ENCODE measurements around the gene GNG12.

The GNG12 gene

DNA sequence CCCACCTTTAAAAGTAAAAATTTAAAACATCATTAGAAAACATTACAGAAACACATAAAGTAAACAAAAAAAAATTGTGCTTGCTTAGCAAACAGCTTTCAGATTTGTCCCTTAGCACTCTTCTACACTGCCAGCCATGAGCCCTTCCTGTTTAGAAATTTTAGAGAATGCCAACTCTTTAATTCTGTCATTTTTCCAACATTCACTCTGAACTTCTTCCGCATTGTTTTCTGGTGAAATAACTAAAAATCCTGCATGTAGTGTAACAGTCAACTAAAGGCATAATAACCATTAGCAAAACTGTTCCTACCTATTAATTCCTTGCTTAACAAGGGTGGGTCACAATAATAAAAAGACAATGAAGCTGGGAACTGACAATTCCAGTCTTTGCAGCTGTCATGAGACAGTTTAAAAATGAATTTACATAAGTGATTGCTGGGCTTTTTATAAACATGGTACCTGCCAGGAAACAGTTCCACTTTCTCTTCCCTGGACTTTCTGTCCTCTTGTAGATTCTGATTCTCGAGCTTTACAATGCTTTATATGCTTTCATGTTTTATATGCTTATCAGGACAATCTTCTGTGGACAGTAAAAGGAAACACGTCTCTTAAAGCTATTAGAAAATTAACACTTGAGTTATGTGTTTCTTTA lies 19.0 kb downstream of the GNG12 start:
- H3K36me3 Mint-ChIP-seq (ENCODE audit: low read depth): no peaks in the 10 kb centered on the region
- DNase-seq: no peak
- no peaks in the 10 kb centered on the region for H3K4me1 Mint-ChIP-seq (ENCODE audit: low read depth)
- no peak overlapping the region for H3K27ac Mint-ChIP-seq
- H3K4me3 Mint-ChIP-seq: no peak overlapping the region
- H3K9me3 Mint-ChIP-seq: no peaks in the 10 kb centered on the region
- H3K27me3 Mint-ChIP-seq: peaks cover 11% of the 10 kb centered on the region

- Mint-ChIP-seq H3K27me3 (peaks cover 10% of the 10 kb centered on the region), H3K9me3 (no peaks in the 10 kb centered on the region), H3K36me3 (ENCODE audit: low read depth) (no peaks in the 10 kb centered on the region), H3K27ac (no peak overlapping the region), H3K4me3 (no peak overlapping the region), H3K4me1 (ENCODE audit: low read depth) (no peaks in the 10 kb centered on the region)
- DNase-seq: no peak
Measured at GRCh38 chr1:67812226-67812625, 21.0 kb downstream of the GNG12 start.

DNA sequence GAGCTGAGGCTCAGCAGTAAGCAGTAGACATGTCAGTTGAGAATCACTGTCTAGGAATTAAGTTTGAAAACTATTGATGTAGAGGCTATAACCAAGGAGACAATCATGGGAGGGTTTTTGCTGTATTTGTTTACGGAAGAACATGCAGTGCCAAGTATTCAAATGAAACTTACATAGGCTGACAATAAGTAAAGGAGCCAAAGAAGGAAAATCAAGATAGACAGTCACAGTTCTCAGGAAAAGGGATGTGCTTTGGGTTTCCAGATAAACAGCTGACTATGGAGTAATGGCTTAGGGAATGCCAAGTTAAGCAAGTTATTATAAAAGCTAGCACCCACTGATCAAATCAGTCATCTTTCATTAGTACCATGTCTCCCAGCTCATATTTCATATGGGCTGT lies 21.5 kb downstream of the GNG12 start:
- Mint-ChIP-seq H3K4me1 (ENCODE audit: low read depth) (no peaks in the 10 kb centered on the region), H3K27me3 (peaks cover 10% of the 10 kb centered on the region)
- no peak for DNase-seq

DNA sequence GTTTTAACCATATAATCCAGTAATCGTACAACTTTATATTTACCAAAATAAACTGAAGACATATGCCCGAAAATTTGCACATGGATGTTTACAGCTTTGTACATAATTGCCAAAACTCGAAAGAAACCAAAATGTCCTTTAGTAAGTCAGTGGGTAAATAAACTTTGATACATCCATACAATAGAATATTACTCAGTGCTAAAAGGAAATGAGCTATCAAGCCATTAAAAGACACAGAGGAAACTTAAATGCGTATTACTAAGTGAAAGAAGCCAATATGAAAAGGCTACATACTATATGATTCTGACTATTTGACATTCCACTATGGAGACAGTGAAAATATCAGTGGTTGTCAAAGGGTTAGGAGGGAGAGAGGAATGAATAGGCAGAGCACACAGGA lies 23.4 kb downstream of the GNG12 start:
- H3K9me3 Mint-ChIP-seq: no peaks in the 10 kb centered on the region
- H3K4me1 Mint-ChIP-seq (ENCODE audit: low read depth): no peaks in the 10 kb centered on the region
- H3K27ac Mint-ChIP-seq: no peak overlapping the region
- DNase-seq: no peak
- no peaks in the 10 kb centered on the region for H3K36me3 Mint-ChIP-seq (ENCODE audit: low read depth)
- H3K4me3 Mint-ChIP-seq: no peak overlapping the region
- peaks cover 12% of the 10 kb centered on the region for H3K27me3 Mint-ChIP-seq

More for the DNA sequence above, 21.5 kb downstream of the GNG12 start:
- H3K4me3 Mint-ChIP-seq: no peak overlapping the region
- H3K36me3 Mint-ChIP-seq (ENCODE audit: low read depth): no peaks in the 10 kb centered on the region
- H3K27ac Mint-ChIP-seq: no peak overlapping the region
- H3K9me3 Mint-ChIP-seq: no peaks in the 10 kb centered on the region

DNA sequence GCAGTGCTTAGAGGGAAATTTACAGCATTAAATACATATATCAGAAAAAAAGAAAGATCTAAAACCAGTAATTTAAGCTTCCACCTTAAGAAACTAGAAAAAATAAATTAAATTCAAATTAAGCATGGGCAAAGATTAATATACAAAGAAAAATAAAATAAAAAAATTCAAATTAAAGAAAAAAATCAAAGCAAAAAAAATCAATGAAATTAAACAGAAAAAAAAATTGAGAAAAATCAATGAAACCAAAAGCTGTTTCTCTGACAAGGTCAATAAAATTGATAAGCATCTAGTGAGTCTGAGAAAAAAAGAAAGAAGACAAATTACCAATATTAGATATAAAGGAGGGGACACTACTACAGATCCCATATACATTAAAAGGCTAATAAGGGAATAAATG lies 26.0 kb downstream of the GNG12 start:
- Mint-ChIP-seq H3K4me3 (no peak overlapping the region), H3K4me1 (ENCODE audit: low read depth) (no peaks in the 10 kb centered on the region), H3K9me3 (no peaks in the 10 kb centered on the region), H3K36me3 (ENCODE audit: low read depth) (no peaks in the 10 kb centered on the region), H3K27ac (no peak overlapping the region), H3K27me3 (peaks cover 35% of the 10 kb centered on the region)
- DNase-seq: no peak

DNA sequence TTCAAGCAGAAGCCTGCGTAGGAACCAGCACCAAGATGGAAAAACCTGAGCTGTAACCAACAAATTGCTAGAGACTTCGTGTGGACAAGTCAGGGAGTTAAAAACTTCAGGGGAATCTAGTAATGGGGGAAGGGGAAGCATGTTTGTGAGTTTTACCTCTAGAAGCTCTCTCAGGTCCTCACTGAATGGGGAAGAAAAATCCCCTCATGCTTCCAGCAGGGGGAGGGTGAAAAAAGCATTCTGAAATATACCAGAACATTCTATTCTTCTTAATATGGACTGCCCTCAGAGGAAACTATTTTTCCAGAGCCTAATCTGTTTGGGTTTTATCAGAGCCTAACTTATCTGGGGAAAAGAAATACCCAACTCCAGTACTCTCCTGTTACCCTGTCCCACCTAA lies 28.6 kb downstream of the GNG12 start:
- no peak for DNase-seq
- no peak overlapping the region for H3K4me3 Mint-ChIP-seq
- no peaks in the 10 kb centered on the region for H3K9me3 Mint-ChIP-seq
- H3K4me1 Mint-ChIP-seq (ENCODE audit: low read depth): no peaks in the 10 kb centered on the region
- H3K27ac Mint-ChIP-seq: no peak overlapping the region
- no peaks in the 10 kb centered on the region for H3K36me3 Mint-ChIP-seq (ENCODE audit: low read depth)
- H3K27me3 Mint-ChIP-seq: peaks cover 54% of the 10 kb centered on the region

DNA sequence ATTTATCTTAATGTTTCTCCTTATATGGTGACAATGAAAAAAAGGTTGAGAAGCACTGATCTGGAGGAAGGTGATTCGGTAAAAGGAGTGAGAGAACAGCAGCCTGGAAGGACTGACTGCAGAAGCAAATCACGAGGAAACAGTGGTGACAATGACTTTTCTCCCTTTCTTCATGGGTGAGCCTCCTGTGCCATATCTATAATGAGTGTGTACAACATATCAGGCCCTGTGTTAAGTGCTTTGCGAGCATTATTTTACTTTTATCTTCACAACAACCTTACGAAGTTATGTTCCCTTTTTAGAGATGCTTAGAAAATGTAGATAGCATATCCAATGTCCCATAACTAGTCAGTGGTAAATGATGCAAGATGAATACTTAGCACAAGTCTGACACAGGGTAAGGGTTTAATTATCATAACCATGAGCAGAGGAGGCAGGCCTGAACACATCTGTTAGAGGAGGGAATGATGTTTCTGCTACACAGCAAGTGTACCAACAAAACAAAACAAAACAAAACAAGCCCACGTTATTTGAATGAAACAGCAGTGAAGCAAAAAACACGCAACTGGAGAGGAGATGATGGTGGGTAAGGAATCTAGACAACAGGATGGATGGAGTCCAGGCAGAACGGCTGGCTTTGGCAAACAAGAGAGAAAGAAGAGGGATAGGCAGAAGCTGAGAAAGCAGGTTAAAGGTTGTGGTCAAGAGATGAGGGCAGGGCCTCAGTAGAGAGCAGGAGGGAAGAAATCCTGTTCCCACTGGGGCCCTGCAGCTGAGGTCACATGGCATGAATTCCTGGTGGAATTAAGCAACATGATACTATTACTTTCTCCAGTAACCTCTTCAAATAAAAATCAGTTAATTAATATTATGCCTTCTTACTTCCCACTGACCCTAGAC lies 29.6 kb downstream of the GNG12 start:
- Mint-ChIP-seq H3K36me3 (ENCODE audit: low read depth) (no peaks in the 10 kb centered on the region), H3K27me3 (peaks cover 58% of the 10 kb centered on the region), H3K4me3 (no peak overlapping the region), H3K9me3 (no peaks in the 10 kb centered on the region), H3K4me1 (ENCODE audit: low read depth) (no peaks in the 10 kb centered on the region), H3K27ac (no peak overlapping the region)
- DNase-seq: no peak

- no peak overlapping the region for H3K27ac Mint-ChIP-seq
- DNase-seq: no peak
- no peaks in the 10 kb centered on the region for H3K9me3 Mint-ChIP-seq
- peaks cover 64% of the 10 kb centered on the region for H3K27me3 Mint-ChIP-seq
- no peaks in the 10 kb centered on the region for H3K36me3 Mint-ChIP-seq (ENCODE audit: low read depth)
- no peaks in the 10 kb centered on the region for H3K4me1 Mint-ChIP-seq (ENCODE audit: low read depth)
- H3K4me3 Mint-ChIP-seq: no peak overlapping the region
Measured at GRCh38 chr1:67802565-67802964, 30.7 kb downstream of the GNG12 start.

GRCh38 chr1:67801903-67802302 lies 31.4 kb downstream of the GNG12 start:
- Mint-ChIP-seq H3K27me3 (peaks cover 71% of the 10 kb centered on the region), H3K36me3 (ENCODE audit: low read depth) (no peaks in the 10 kb centered on the region), H3K27ac (no peak overlapping the region), H3K4me3 (no peak overlapping the region), H3K4me1 (ENCODE audit: low read depth) (no peaks in the 10 kb centered on the region), H3K9me3 (no peaks in the 10 kb centered on the region)
- no peak for DNase-seq

DNA sequence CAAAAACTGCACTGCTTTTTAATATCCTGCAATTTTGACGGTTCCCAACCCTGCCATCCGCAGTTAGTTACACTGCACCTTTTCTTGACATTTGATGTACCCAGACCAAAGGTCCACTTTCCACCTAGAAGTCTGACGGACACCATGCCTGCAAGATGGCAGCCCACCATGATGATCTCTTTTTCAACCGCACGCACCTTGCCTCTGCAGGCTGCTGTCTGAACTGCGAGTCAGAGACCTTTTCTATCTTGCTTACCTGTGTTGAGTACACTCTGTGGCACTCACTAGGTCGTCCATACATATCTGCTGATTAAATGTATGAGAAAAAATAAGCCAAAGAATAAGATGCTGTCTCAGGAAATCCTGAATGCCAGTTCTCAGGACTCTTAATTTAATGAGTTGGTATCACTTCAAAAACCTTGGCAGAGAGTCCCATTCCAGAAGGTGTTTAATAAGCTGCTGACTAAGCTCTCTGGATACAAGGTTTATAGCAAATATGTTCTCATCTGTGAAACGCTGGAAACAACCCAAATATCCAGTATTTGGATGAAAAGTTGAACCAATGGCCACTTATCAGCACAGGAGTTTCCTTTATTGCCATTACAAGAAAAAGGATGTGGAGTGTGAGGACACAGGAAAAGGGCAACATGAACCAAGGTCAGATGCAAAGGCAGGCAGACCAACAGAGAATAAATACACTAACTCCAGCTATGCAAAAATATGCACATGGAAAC lies 37.9 kb downstream of the GNG12 start:
- H3K27ac Mint-ChIP-seq: no peak overlapping the region
- H3K4me1 Mint-ChIP-seq (ENCODE audit: low read depth): no peaks in the 10 kb centered on the region
- H3K27me3 Mint-ChIP-seq: peaks cover 32% of the 10 kb centered on the region
- H3K4me3 Mint-ChIP-seq: no peak overlapping the region
- DNase-seq: no peak
- no peaks in the 10 kb centered on the region for H3K36me3 Mint-ChIP-seq (ENCODE audit: low read depth)
- H3K9me3 Mint-ChIP-seq: no peaks in the 10 kb centered on the region

DNA sequence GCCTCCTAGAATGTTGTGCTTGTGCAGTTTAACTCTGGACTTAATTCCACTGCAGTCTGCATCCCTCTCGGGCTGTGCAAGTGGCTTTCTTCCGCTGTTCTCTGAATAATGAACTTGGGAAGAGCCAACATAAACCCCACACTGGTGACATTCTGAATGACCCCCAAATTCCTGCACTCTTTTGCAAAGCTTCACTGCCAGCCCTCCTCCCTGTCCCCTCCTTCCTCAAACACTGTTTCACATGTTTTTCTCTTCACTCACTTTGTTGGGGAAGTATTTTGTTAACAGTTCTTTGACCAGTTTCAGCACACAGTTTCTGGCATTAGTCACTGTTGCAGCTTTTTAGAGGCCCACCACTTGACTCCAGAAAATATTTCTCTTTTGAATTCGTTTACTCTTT lies 39.7 kb downstream of the GNG12 start:
- DNase-seq: no peak
- H3K9me3 Mint-ChIP-seq: no peaks in the 10 kb centered on the region
- peaks cover 24% of the 10 kb centered on the region for H3K27me3 Mint-ChIP-seq
- no peaks in the 10 kb centered on the region for H3K36me3 Mint-ChIP-seq (ENCODE audit: low read depth)
- no peak overlapping the region for H3K27ac Mint-ChIP-seq
- H3K4me1 Mint-ChIP-seq (ENCODE audit: low read depth): no peaks in the 10 kb centered on the region
- H3K4me3 Mint-ChIP-seq: no peak overlapping the region

DNA sequence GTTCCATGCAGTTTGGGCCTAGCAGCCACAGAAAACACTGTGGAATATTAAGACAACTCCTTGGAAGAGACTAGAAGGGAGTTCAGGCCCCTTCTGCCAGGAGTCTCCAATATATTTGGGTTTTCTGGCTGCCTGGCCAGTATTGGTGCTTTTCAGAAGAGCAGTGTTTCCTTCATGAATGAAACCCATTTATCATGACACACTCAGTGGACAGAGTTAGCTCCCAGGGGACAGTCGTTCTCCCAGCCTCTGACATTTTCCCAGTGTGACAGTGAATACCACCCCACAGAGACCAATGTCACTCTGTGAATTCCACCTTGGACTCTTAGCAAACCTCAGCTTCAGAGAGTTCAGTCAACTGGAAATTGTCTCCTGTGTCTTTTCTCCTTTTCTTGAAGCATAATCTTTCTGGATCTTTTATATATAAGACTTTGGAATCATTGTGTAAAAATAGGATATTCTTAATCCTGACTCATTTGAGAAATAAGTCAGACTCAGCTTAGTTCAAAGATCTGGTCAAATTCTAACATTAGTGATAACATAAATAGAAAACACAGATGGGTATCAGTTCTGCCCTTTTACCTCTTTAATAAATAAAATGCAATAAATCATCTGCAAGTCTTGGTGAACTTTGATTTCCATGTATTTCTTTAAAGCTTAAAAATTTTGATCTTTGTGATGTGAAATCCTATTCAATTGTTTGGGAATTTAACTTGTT lies 40.4 kb downstream of the GNG12 start:
- H3K4me3 Mint-ChIP-seq: no peak overlapping the region
- H3K27me3 Mint-ChIP-seq: peaks cover 17% of the 10 kb centered on the region
- no peak overlapping the region for H3K27ac Mint-ChIP-seq
- no peaks in the 10 kb centered on the region for H3K36me3 Mint-ChIP-seq (ENCODE audit: low read depth)
- no peaks in the 10 kb centered on the region for H3K9me3 Mint-ChIP-seq
- no peaks in the 10 kb centered on the region for H3K4me1 Mint-ChIP-seq (ENCODE audit: low read depth)
- no peak for DNase-seq

DNA sequence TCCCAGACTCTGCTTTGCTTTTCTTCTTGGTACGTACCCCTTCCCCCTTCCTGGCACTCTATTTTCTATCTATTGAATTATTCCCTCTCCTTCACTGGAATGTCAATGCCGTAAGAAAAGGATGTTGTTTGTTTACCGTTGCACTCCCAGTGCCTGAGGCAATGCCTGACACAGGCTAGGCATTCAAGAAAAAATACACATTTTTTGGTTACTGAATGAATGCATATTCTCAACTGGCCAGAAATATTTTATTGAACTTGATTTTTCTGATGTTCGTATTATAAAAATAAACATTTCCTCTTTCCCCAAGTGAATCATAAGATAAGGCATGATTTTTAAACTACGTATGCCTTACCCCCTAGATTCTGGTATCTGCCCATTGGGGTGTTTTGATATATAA lies 41.2 kb downstream of the GNG12 start:
- H3K27me3 Mint-ChIP-seq: peaks cover 10% of the 10 kb centered on the region
- no peak overlapping the region for H3K27ac Mint-ChIP-seq
- no peak overlapping the region for H3K4me3 Mint-ChIP-seq
- H3K36me3 Mint-ChIP-seq (ENCODE audit: low read depth): no peaks in the 10 kb centered on the region
- no peak for DNase-seq
- no peaks in the 10 kb centered on the region for H3K4me1 Mint-ChIP-seq (ENCODE audit: low read depth)
- H3K9me3 Mint-ChIP-seq: no peaks in the 10 kb centered on the region

- Mint-ChIP-seq H3K36me3 (ENCODE audit: low read depth) (no peaks in the 10 kb centered on the region), H3K9me3 (no peaks in the 10 kb centered on the region), H3K4me1 (ENCODE audit: low read depth) (no peaks in the 10 kb centered on the region), H3K4me3 (no peak overlapping the region), H3K27me3 (peaks cover 7% of the 10 kb centered on the region), H3K27ac (no peak overlapping the region)
- no peak for DNase-seq
Measured at GRCh38 chr1:67791686-67792085, 41.6 kb downstream of the GNG12 start.
